GM23338 (cell line): ENCODE measurements around the gene JHY. TPM values are rescaled to one million over a fixed set of nuclear protein-coding genes. Genes with fewer than 3 reads are reported as not detected.
A peak's percentile ranks its signal among the peaks of the same experiment; 100 is the strongest.

ENCODE experiments used
- ATAC-seq: fragments of 200-7000 bp; cut with Tn5 transposase; 3 replicates; pipeline ENCODE4 v1.9.1; 2020
- DNase-seq: peaks from one replicate; pipeline ENCODE4 v3.0.0-alpha.2; 2015; ENCODE audit warnings: low spot score
- H2AFZ ChIP-seq: fragments of 200-600 bp; sonication (generic); 2 replicates; pipeline ENCODE4 v1.8.0; 2016; ENCODE audit warnings: antibody characterized with exemption, mild to moderate bottlenecking, moderate library complexity
- H3F3A ChIP-seq: fragments of 200-600 bp; sonication (generic); replicated peaks from 2 replicates; pipeline ENCODE4 v1.8.0; 2017; ENCODE audit warnings: antibody characterized with exemption, mixed run types, low read depth
- H3K27ac ChIP-seq: fragments of 200-600 bp; sonication (generic); 2 replicates; pipeline ENCODE4 v1.6.1; 2016; ENCODE audit warnings: low read depth
- H3K27me3 ChIP-seq: fragments of 200-600 bp; sonication (generic); 2 replicates; pipeline ENCODE4 v1.8.0; 2016; ENCODE audit warnings: mild to moderate bottlenecking, mixed run types, moderate library complexity; ENCODE audit not compliant: insufficient read depth
- H3K36me3 ChIP-seq: fragments of 200-600 bp; sonication (generic); 2 replicates; pipeline ENCODE4 v1.8.0; 2016; ENCODE audit warnings: mild to moderate bottlenecking; ENCODE audit not compliant: insufficient read depth
- H3K4me1 ChIP-seq: fragments of 200-600 bp; sonication (generic); 2 replicates; pipeline ENCODE4 v1.8.0; 2016; ENCODE audit warnings: mild to moderate bottlenecking, moderate library complexity; ENCODE audit not compliant: insufficient read depth
- H3K4me2 ChIP-seq: fragments of 200-600 bp; sonication (generic); 2 replicates; pipeline ENCODE4 v1.7.1; 2017; ENCODE audit warnings: mixed run types
- H3K4me3 ChIP-seq: fragments of 200-600 bp; sonication (generic); 2 replicates; pipeline ENCODE4 v1.6.1; 2016; ENCODE audit warnings: mixed run types
- H3K79me2 ChIP-seq: fragments of 200-600 bp; sonication (generic); replicated peaks from 2 replicates; pipeline ENCODE4 v1.8.0; 2017; ENCODE audit warnings: mild to moderate bottlenecking; ENCODE audit not compliant: insufficient read depth
- H3K9me2 ChIP-seq: fragments of 200-600 bp; sonication (generic); 2 replicates; pipeline ENCODE4 v1.8.0; 2017; ENCODE audit not compliant: insufficient read depth
- H4K20me1 ChIP-seq: fragments of 200-600 bp; sonication (generic); replicated peaks from 2 replicates; pipeline ENCODE4 v1.8.0; 2017; ENCODE audit warnings: mild to moderate bottlenecking; ENCODE audit not compliant: insufficient read depth
- H3K27ac Mint-ChIP-seq: 2 replicates; pipeline ENCODE4 v1.8.0; 2020; ENCODE audit warnings: inconsistent platforms, mild to moderate bottlenecking, moderate library complexity, mixed read lengths
- H3K27me3 Mint-ChIP-seq: 3 replicates; pipeline ENCODE4 v1.8.0; 2022; ENCODE audit warnings: low read depth, mild to moderate bottlenecking, moderate library complexity, mixed read lengths, inconsistent platforms; ENCODE audit not compliant: insufficient read depth, poor library complexity
- H3K36me3 Mint-ChIP-seq: 3 replicates; pipeline ENCODE4 v1.8.0; 2021; ENCODE audit warnings: low read depth, mild to moderate bottlenecking, inconsistent platforms, moderate library complexity, mixed read lengths
- H3K4me1 Mint-ChIP-seq: 3 replicates; pipeline ENCODE4 v1.8.0; 2020; ENCODE audit warnings: mild to moderate bottlenecking, inconsistent platforms, mixed read lengths
- H3K4me3 Mint-ChIP-seq: 3 replicates; pipeline ENCODE4 v1.8.0; 2021; ENCODE audit warnings: moderate library complexity, mild to moderate bottlenecking, inconsistent platforms, mixed read lengths
- H3K9me3 Mint-ChIP-seq: 3 replicates; pipeline ENCODE4 v1.8.0; 2020; ENCODE audit warnings: moderate library complexity, mild to moderate bottlenecking, inconsistent platforms, mixed read lengths
- EZH2 ChIP-seq: fragments of 200-600 bp; sonication (generic); IDR thresholded peaks from one replicate; pipeline ENCODE4 v1.8.0; 2017; ENCODE audit warnings: antibody characterized with exemption, mild to moderate bottlenecking, low read depth; ENCODE audit not compliant: unreplicated experiment
- EZH2phosphoT487 ChIP-seq: fragments of 200-600 bp; sonication (generic); IDR thresholded peaks from one replicate; pipeline ENCODE4 v1.8.1; 2018; ENCODE audit warnings: antibody characterized with exemption; ENCODE audit not compliant: unreplicated experiment
- POLR2AphosphoS5 ChIP-seq: IDR thresholded peaks from 2 replicates; pipeline ENCODE4 v1.6.1; 2016; ENCODE audit warnings: antibody characterized with exemption, low read depth
- ZNF331 ChIP-seq: fragments of 250-450 bp; sonication (Bioruptor Pico); IDR thresholded peaks from 2 replicates; pipeline ENCODE4 v1.5.0; 2020; ENCODE audit warnings: low read depth, mild to moderate bottlenecking, moderate library complexity
- polyA plus RNA-seq: library from polyadenylated mRNA; unstranded; fragments of >200 nt; fragmentation: Nextera tagmentation; extraction: Ambion mirVana; gene quantifications from 2 replicates; pipeline ENCODE4 v1.2.1, GENCODE V29; 2016
- total RNA-seq: library from RNA; depleted of rRNA; stranded (reverse); fragments of >200 nt; shearing (Covaris generic); gene quantifications from 2 replicates; pipeline ENCODE4 v1.2.3, GENCODE V29; 2014
- TF ChIP-seq, protein P1 (sequence below): IDR thresholded peaks from one replicate; pipeline ENCODE4 v1.6.1; 2018; ENCODE audit warnings: antibody characterized with exemption; ENCODE audit not compliant: unreplicated experiment

JHY gene
- total and polyA plus RNA-seq, 2 experiments from 2014 or later: 0.94 to 0.97 TPM

- Histone ChIP-seq H4K20me1 (peaks cover 7% of the 10 kb centered on the region), H3K79me2 (no peaks in the 10 kb centered on the region), H3K27ac (no peak overlapping the region), H3K4me2 (peak overlapping the region; percentile 95), H3K4me1 (peaks cover 23% of the 10 kb centered on the region; the same call in 1 of the 2 replicates), H3K9me2 (no peaks in the 10 kb centered on the region), H3K27me3 (peaks cover 100% of the 10 kb centered on the region), H3K4me3 (peak overlapping the region; percentile 87), H2AFZ (peak overlapping the region; percentile 98), H3F3A (peaks cover 12% of the 10 kb centered on the region), H3K36me3 (no peaks in the 10 kb centered on the region)
- no peak for TF ChIP-seq POLR2AphosphoS5
- TF ChIP-seq EZH2: peak; percentile 54
- H3K9me3 Mint-ChIP-seq: peaks cover 7% of the 10 kb centered on the region; the same call in 2 of the 3 replicates
- H3K27ac Mint-ChIP-seq: no peak overlapping the region
- peaks cover 80% of the 10 kb centered on the region for H3K27me3 Mint-ChIP-seq
- ATAC-seq: peak; percentile 3
- no peaks in the 10 kb centered on the region; the same call in 2 of the 3 replicates for H3K36me3 Mint-ChIP-seq
- peak; percentile 40 for DNase-seq
- H3K4me3 Mint-ChIP-seq: peak overlapping the region; percentile 91
- peaks cover 37% of the 10 kb centered on the region for H3K4me1 Mint-ChIP-seq
Measured at GRCh38 chr11:122983438-122984185, 101.1 kb downstream of the JHY start.

GRCh38 chr11:122984186-122985011 is 101.8 kb downstream of the JHY start:
- Histone ChIP-seq H3K4me2 (peak overlapping the region; percentile 95), H3K79me2 (no peaks in the 10 kb centered on the region), H3K27me3 (peaks cover 95% of the 10 kb centered on the region), H2AFZ (peak overlapping the region; percentile 98), H3F3A (peaks cover 12% of the 10 kb centered on the region), H3K36me3 (no peaks in the 10 kb centered on the region), H3K4me1 (peaks cover 19% of the 10 kb centered on the region; the same call in 1 of the 2 replicates), H3K27ac (no peak overlapping the region), H3K4me3 (peak overlapping the region; percentile 87), H4K20me1 (peaks cover 7% of the 10 kb centered on the region), H3K9me2 (no peaks in the 10 kb centered on the region)
- Mint-ChIP-seq H3K27ac (no peak overlapping the region), H3K4me1 (peaks cover 32% of the 10 kb centered on the region), H3K9me3 (peaks cover 7% of the 10 kb centered on the region; the same call in 2 of the 3 replicates), H3K36me3 (no peaks in the 10 kb centered on the region; the same call in 2 of the 3 replicates), H3K27me3 (peaks cover 73% of the 10 kb centered on the region), H3K4me3 (peak overlapping the region; percentile 91)
- ATAC-seq (peak; percentile 51), DNase-seq (peak; percentile 82)
- TF ChIP-seq EZH2 (peak; percentile 28), ZNF331 (CRISPR knock-in tag) (no peak), EZH2phosphoT487 (no peak)
- TF ChIP-seq, protein P1, sequence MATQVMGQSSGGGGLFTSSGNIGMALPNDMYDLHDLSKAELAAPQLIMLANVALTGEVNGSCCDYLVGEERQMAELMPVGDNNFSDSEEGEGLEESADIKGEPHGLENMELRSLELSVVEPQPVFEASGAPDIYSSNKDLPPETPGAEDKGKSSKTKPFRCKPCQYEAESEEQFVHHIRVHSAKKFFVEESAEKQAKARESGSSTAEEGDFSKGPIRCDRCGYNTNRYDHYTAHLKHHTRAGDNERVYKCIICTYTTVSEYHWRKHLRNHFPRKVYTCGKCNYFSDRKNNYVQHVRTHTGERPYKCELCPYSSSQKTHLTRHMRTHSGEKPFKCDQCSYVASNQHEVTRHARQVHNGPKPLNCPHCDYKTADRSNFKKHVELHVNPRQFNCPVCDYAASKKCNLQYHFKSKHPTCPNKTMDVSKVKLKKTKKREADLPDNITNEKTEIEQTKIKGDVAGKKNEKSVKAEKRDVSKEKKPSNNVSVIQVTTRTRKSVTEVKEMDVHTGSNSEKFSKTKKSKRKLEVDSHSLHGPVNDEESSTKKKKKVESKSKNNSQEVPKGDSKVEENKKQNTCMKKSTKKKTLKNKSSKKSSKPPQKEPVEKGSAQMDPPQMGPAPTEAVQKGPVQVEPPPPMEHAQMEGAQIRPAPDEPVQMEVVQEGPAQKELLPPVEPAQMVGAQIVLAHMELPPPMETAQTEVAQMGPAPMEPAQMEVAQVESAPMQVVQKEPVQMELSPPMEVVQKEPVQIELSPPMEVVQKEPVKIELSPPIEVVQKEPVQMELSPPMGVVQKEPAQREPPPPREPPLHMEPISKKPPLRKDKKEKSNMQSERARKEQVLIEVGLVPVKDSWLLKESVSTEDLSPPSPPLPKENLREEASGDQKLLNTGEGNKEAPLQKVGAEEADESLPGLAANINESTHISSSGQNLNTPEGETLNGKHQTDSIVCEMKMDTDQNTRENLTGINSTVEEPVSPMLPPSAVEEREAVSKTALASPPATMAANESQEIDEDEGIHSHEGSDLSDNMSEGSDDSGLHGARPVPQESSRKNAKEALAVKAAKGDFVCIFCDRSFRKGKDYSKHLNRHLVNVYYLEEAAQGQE: peak; percentile 1
